Measurements from ENCODE around the gene KLHDC1. TPM values are rescaled to one million over a fixed set of nuclear protein-coding genes. Genes with fewer than 3 reads are reported as not detected.
"Not testable (repeated sequence)": the region's sequence is repeated elsewhere in the genome, so short reads cannot be mapped to it uniquely, and the experiment has no call there.

KLHDC1 gene
- polyA plus RNA-seq, 1 donor (not counting 4 experiments of a cell fraction or from before 2014, with no cell fraction given), result 0.50 TPM

- H3K9ac ChIP-seq (ENCODE audit: control insufficient read depth, extremely low read depth, insufficient read depth, low read length), result no peak overlapping the region
- H3K4me3 ChIP-seq (ENCODE audit: control insufficient read depth in 2 of 3, extremely low read depth in 1 of 3, insufficient read depth in 2 of 3, low read depth in 1 of 3, low read length in 3 of 3), result no peak overlapping the region
- dilution Hi-C loops (cut with MboI; ENCODE audit: extremely low pct_ligation_motif_present, low sequenced_read_pairs), result no loop called here
- H3K4me2 ChIP-seq (ENCODE audit: control insufficient read depth, extremely low read depth, insufficient read depth, low read depth, low read length), result peak overlapping the region; percentile 92
- H3K27me3 ChIP-seq (ENCODE audit: control insufficient read depth, extremely low read depth, insufficient read depth, low read length), result no peaks in the 10 kb centered on the region
- H2AFZ ChIP-seq (ENCODE audit: control insufficient read depth, low read length), result no peak overlapping the region
- no peaks in the 10 kb centered on the region for H4K20me1 ChIP-seq (ENCODE audit: control insufficient read depth, extremely low read depth, insufficient read depth, low read length)
- no peak overlapping the region for H3K27ac ChIP-seq (ENCODE audit: control insufficient read depth, insufficient read depth, low read length)
- FAIRE-seq (no peak), DNase-seq (ENCODE audit: low read depth, low spot score) (no peak)
- H3K36me3 ChIP-seq (ENCODE audit: control insufficient read depth in 2 of 2, extremely low read depth in 1 of 2, insufficient read depth in 2 of 2, low read length in 2 of 2), result peaks cover 0 to 7% of the 10 kb centered on the region in 2 experiments
- peaks cover 14% of the 10 kb centered on the region for H3K79me2 ChIP-seq (ENCODE audit: control insufficient read depth, insufficient read depth, low read length)
- peaks cover 22% of the 10 kb centered on the region for H3K4me1 ChIP-seq (ENCODE audit: control insufficient read depth, extremely low read depth, insufficient read depth, low read length)
- H3K9me3 ChIP-seq (ENCODE audit: control insufficient read depth, low read depth, low read length), result no peaks in the 10 kb centered on the region
- TF ChIP-seq CTCF (optimal IDR thresholded peaks at IDR 0.05 in 1 of 3, IDR thresholded peaks at IDR 0.05 in 1 of 3, conservative IDR thresholded peaks at IDR 0.05 in 1 of 3; ENCODE audit: extremely low read depth in 1 of 3, insufficient read depth in 2 of 3, low read length in 3 of 3), result no peak
- TF ChIP-seq EZH2 (IDR thresholded peaks at IDR 0.05; ENCODE audit: low read length), result no peak
- H3K9me1 ChIP-seq (ENCODE audit: control insufficient read depth, extremely low read depth, insufficient read depth, low read length), result no peaks in the 10 kb centered on the region
These were observed 77.4 kb downstream of the KLHDC1 start for GRCh38 chr14:49770212-49770817.

DNA sequence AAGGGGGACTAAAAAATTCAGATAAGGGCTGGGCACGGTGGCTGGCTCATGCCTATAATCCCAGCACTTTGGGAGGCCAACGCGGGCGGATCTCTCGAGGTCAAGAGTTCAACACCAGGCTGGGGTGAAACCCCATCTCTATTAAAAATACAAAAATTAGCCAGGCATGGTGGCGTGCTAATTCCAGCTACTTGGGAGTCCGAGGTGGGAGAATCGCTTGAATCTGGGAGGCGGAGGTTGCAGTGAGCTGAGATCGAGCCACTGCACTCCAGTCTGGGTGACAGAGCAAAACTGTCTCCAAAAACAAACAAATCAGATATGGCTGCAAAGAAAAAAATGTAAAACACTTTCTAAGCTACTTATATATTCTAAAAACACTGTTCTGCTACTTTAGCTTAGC is 78.8 kb downstream of the KLHDC1 start:
- H3K36me3 ChIP-seq (ENCODE audit: control insufficient read depth in 2 of 2, extremely low read depth in 1 of 2, insufficient read depth in 2 of 2, low read length in 2 of 2); H3K27ac ChIP-seq (ENCODE audit: control insufficient read depth, insufficient read depth, low read length); H3K4me3 ChIP-seq (ENCODE audit: control insufficient read depth in 2 of 3, extremely low read depth in 1 of 3, insufficient read depth in 2 of 3, low read depth in 1 of 3, low read length in 3 of 3); dilution Hi-C loops (cut with MboI; ENCODE audit: extremely low pct_ligation_motif_present, low sequenced_read_pairs); H3K9ac ChIP-seq (ENCODE audit: control insufficient read depth, extremely low read depth, insufficient read depth, low read length); H3K4me2 ChIP-seq (ENCODE audit: control insufficient read depth, extremely low read depth, insufficient read depth, low read depth, low read length); FAIRE-seq; DNase-seq (ENCODE audit: low read depth, low spot score); H3K9me1 ChIP-seq (ENCODE audit: control insufficient read depth, extremely low read depth, insufficient read depth, low read length); H3K9me3 ChIP-seq (ENCODE audit: control insufficient read depth, low read depth, low read length); H2AFZ ChIP-seq (ENCODE audit: control insufficient read depth, low read length); H3K27me3 ChIP-seq (ENCODE audit: control insufficient read depth, extremely low read depth, insufficient read depth, low read length); H4K20me1 ChIP-seq (ENCODE audit: control insufficient read depth, extremely low read depth, insufficient read depth, low read length): not testable (repeated sequence)
- Histone ChIP-seq H3K4me1 (ENCODE audit: control insufficient read depth, extremely low read depth, insufficient read depth, low read length) (peaks cover 21% of the 10 kb centered on the region), H3K79me2 (ENCODE audit: control insufficient read depth, insufficient read depth, low read length) (peaks cover 14% of the 10 kb centered on the region)

- H2AFZ ChIP-seq (ENCODE audit: control insufficient read depth, low read length), result no peak overlapping the region
- no peak overlapping the region for H3K4me3 ChIP-seq (ENCODE audit: control insufficient read depth in 2 of 3, extremely low read depth in 1 of 3, insufficient read depth in 2 of 3, low read depth in 1 of 3, low read length in 3 of 3)
- DNase-seq (ENCODE audit: low read depth, low spot score) (no peak), FAIRE-seq (no peak)
- peaks cover 14% of the 10 kb centered on the region for H3K4me1 ChIP-seq (ENCODE audit: control insufficient read depth, extremely low read depth, insufficient read depth, low read length)
- no peak overlapping the region for H3K9ac ChIP-seq (ENCODE audit: control insufficient read depth, extremely low read depth, insufficient read depth, low read length)
- H3K4me2 ChIP-seq (ENCODE audit: control insufficient read depth, extremely low read depth, insufficient read depth, low read depth, low read length), result no peak overlapping the region
- no peaks in the 10 kb centered on the region for H3K9me3 ChIP-seq (ENCODE audit: control insufficient read depth, low read depth, low read length)
- TF ChIP-seq EZH2 (IDR thresholded peaks at IDR 0.05; ENCODE audit: low read length), result no peak
- H3K36me3 ChIP-seq (ENCODE audit: control insufficient read depth in 2 of 2, extremely low read depth in 1 of 2, insufficient read depth in 2 of 2, low read length in 2 of 2), result peaks cover 3 to 10% of the 10 kb centered on the region in 2 experiments
- H3K79me2 ChIP-seq (ENCODE audit: control insufficient read depth, insufficient read depth, low read length), result peaks cover 9% of the 10 kb centered on the region
- H3K9me1 ChIP-seq (ENCODE audit: control insufficient read depth, extremely low read depth, insufficient read depth, low read length), result no peaks in the 10 kb centered on the region
- H3K27me3 ChIP-seq (ENCODE audit: control insufficient read depth, extremely low read depth, insufficient read depth, low read length), result no peaks in the 10 kb centered on the region
- dilution Hi-C loops (cut with MboI; ENCODE audit: extremely low pct_ligation_motif_present, low sequenced_read_pairs), result no loop called here
- H4K20me1 ChIP-seq (ENCODE audit: control insufficient read depth, extremely low read depth, insufficient read depth, low read length), result no peaks in the 10 kb centered on the region
- H3K27ac ChIP-seq (ENCODE audit: control insufficient read depth, insufficient read depth, low read length), result no peak overlapping the region
These were observed 81.2 kb downstream of the KLHDC1 start for GRCh38 chr14:49774106-49774505.

Measured in keratinocyte (primary cell).